Dermis blood vessel endothelial cell (primary cell): ENCODE results near the gene CHST13. TPM values are rescaled to one million over a fixed set of nuclear protein-coding genes. Genes with fewer than 3 reads are reported as not detected.
"Not testable (repeated sequence)": the region's sequence is repeated elsewhere in the genome, so short reads cannot be mapped to it uniquely, and the experiment has no call there.

Experiments
- DNase-seq: peaks from one replicate; pipeline ENCODE4 v3.0.0; 2010
- total RNA-seq: library from RNA; depleted of rRNA; stranded (reverse); fragments of >200 nt; gene quantifications from 2 replicates; pipeline ENCODE4 v1.2.3, GENCODE V29; 2014

Gene CHST13
- total RNA-seq, 1 donor from 2014 or later, result not detected

GRCh38 chr3:126556637-126557414 is 32.9 kb downstream of the CHST13 start:
- DNase-seq, result no peak

GRCh38 chr3:126557415-126557745 is 33.4 kb downstream of the CHST13 start:
- DNase-seq, result no peak

GRCh38 chr3:126557761-126558160 is 33.8 kb downstream of the CHST13 start:
- DNase-seq, result no peak

- no peak for DNase-seq
These were observed 34.5 kb downstream of the CHST13 start, which contains the start of gene C3orf22 for GRCh38 chr3:126558336-126559071. TSS of gene C3orf22 (minus strand) at chr3:126558932. CDS start at chr3:126553390, 5,542 bp downstream.

DNA sequence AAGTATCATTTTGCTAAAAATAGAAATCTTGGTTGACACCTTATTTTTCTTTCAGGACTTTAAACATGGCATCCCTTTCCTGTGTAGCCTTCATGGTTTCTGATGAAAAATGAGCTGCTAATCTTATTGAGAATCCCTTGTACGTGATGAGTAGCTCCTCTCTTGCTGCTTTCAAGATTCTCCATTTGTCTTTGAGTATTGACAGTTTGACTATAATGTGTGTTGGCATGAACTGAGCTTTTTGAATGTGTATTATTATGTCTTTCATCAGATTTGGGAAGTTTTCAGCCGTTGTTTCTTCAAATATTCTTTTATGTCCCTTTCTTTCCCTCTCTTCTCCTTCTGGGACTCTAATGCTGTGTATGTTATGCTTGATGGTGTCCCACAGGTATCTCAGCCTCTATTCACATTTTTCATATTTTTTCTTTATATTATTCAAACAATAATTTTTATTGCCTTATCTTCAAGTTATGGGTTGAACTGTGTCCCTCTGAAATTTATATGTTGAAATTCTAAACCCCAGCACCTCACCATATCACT is 38.9 kb downstream of the CHST13 start:
- no peak for DNase-seq

DNA sequence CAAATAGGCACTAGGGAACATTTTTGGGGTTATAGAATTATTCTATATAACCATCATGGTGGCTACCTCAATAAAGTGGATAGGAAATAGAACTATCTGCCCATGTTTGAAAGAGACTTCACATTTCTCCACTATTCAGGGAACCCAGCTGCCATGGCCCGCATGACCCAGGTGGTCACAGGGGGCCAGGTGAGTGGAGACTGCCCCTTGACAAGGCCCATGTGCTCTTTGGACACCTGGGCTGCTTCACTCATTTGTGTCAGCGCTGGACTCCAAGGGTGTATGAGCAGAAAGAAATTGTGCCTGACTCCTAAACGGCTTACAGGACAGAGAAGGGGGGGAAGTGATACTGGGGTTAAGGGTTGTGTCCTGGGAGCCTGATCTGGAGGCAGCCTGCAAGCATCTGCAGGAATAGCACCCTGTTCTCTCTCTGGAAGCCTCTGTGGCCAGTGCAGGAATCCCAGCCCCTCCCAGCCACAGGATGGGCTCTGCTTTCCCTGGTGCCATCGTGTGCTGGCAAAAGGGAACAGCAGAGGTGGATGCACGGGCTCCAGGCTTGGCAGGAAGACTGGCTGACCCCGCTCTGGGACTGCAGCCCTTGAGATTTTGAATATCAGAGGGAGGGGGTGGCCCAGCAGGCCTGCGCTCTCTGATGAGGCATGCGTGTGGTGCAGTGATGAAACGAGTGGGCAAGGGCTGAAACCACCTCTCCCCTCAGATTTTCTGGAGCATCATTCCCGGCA is 43.9 kb downstream of the CHST13 start:
- DNase-seq, result no peak

- no peak for DNase-seq
These were observed 44.9 kb downstream of the CHST13 start for GRCh38 chr3:126568776-126569342.

DNA sequence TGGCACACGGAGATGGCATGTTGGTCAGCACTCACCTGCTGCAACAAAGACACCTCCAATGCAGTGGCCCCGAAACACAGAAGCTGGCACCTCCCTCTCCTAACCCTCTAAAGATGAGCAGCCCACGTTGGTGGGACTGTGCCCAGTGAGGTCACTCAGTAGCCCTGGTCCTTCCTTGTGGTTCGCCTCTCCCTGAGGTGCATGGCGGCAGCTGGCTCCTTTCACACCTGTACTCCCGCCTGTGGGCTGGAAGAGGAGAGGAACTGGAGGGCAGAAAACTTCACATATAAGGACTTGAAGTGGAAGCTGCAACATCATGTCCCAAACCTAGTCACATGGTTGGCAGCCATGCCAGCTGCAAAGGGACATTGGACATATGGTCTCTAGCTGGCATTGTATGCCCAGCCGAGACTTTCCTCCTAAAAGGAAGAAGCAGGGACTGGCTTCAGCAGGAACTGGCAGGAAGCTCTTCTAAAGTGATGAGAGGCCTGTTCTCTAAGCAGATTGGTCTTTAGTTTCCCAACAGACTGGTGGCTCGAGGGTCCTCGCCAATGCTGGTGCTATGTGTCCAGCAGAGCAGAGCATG is 45.5 kb downstream of the CHST13 start:
- DNase-seq, result no peak

DNA sequence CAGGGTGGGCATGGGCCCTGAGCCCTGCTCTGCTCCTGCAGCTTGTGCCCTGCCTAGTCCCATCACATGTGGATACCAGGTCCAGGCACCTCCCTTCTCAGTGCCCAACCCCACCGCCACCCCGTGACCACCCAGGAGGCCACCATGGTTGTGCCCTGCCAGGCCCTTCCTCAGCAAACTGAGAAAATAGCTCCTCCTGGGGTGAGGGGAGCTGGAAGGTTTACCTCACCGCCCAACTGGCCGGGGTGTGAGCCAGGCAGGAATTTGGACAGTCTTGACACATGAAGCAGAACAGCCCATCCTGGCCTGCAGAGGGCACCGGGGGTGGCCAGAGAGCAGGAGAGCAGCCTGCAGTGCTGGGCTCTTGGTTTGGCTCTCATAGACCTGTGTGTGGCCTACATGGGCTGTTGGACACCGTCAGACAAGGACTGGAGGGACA is 46.2 kb downstream of the CHST13 start:
- no peak for DNase-seq

- DNase-seq, result no peak
These were observed 47.1 kb downstream of the CHST13 start for GRCh38 chr3:126571078-126571477.

- DNase-seq, result no peak
These were observed 49.6 kb downstream of the CHST13 start for GRCh38 chr3:126573492-126574117.

DNA sequence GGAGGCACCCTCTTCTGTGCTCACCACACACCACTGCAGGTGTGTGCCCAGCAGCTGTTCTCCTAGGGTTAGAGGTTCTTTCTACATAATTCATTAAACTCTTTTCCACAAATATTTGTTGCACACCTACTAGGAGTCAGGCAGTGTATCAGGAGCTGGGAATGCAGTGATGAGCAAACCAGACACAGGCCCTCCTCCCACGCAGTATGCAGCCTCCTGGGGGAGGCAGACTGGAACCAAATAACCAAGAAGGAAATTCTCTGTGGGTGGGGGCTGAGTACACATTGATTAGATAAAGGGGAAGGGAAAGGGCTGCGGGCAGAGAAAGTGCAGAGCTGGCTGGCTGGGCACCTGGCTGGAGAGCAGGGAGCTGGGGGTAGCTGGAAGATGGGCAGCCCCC is 53.3 kb downstream of the CHST13 start:
- DNase-seq, result no peak

DNA sequence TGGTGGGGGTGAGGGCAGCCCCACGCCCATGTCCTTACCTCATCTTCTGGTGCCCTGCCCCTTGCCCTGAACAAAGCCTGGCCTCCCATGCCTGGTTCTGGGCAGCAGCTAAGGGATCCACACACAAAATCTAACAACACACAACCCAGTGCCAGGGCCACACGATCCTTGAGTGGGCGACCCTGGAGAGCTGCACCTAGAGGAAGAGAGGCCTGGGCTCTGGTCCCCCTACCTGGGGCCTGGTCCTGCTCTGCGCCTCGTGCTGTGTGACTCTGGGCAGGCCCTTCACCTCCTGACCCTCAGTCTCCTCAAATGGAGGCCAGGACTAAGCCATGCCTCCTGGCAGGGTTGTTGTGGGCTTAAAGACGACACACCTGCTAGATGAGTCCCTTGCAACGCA is 54.7 kb downstream of the CHST13 start:
- DNase-seq, result no peak

GRCh38 chr3:126580746-126581145 is 56.8 kb downstream of the CHST13 start:
- no peak for DNase-seq

DNA sequence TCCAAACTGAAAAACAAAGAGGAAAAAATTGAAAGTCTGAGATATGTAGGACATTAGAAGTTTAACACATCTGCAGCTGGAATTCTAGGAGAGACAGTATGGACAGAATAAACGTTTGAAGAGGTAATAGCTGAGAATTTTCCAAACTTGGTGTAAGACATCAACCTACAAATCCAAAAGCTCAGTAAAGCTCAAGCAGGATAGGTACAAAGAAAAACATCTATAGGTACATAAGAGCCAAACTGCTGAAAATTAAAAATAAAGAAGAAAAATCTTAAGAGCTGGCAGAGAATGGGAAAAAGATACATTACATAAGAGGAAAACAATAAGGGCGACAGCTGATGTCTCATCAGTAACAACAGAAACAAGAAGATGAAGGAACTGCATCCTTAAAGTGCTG is 57.6 kb downstream of the CHST13 start:
- DNase-seq, result no peak

DNA sequence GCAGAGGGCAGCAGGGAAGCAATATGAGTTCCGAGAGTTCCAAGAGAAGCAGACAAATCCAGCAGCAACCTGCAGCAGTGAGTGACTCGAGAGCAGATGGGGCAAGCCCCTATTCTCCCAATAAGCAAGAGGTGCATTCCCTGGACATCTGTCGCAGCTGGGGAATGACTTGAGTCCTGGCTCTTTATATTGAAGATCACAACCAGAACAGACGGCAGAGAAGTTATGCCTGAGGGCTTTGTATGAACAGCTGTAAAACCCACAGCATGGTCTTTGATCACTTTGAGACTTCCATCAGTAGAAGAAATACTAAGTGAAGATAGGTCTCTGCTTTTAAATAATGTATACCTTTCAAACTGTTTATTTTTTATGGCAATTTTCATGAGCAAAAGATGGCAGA is 58.4 kb downstream of the CHST13 start:
- no peak for DNase-seq

DNA sequence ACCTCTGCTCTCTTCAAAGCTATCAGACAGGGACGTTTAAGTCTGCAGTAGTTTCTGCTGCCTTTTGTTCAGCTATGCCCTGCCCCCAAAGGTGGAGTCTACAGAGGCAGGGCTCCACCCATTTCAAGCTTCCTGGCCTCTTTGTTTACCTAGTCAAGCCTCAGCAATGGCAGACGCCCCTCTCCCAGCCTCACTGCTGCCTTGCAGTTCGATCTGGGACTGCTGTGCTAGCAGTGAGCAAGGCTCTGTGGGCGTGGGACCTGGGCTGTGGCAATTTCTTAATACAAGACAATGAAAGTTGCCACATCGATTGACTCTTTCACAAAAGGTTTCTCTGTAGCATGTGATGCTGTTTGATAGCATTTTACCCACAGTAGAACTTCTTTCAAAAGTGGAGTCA is 67.6 kb downstream of the CHST13 start:
- not testable (repeated sequence) for DNase-seq
